ENCODE data around the gene SNTN. TPM values are rescaled to one million over a fixed set of nuclear protein-coding genes. Genes with fewer than 3 reads are reported as not detected.

Gene SNTN
- polyA plus RNA-seq: not detected in 3 replicates
- polyA plus RNA-seq (2011; ENCODE audit: low read depth): not detected
- polyA plus RNA-seq (2011; cell fraction: cytosol; rRNA removed): not detected in 2 replicates
- not detected in 2 replicates for polyA plus RNA-seq (2011; cell fraction: nucleus; rRNA removed)
- polyA plus RNA-seq (2012; ENCODE audit: low replicate concordance): not detected in 2 replicates
- not detected in 3 replicates for polyA minus RNA-seq
- polyA minus RNA-seq (2011; cell fraction: cytosol; rRNA and poly(A)+ RNA removed): not detected
- not detected in 2 replicates for polyA minus RNA-seq (2011; cell fraction: nucleus; rRNA and poly(A)+ RNA removed)

- H3K27ac ChIP-seq (ENCODE audit: control insufficient read depth, insufficient read depth, low read length): no peak within 1 kb of the TSS
- H3K9me3 ChIP-seq (ENCODE audit: control insufficient read depth, low read depth, low read length): no peaks in the 10 kb centered on the region
- no peaks in the 10 kb centered on the region for H3K36me3 ChIP-seq (ENCODE audit: control insufficient read depth in 2 of 2, extremely low read depth in 1 of 2, insufficient read depth in 2 of 2, low read length in 2 of 2)
- no peaks in the 10 kb centered on the region for H3K79me2 ChIP-seq (ENCODE audit: control insufficient read depth, insufficient read depth, low read length)
- H3K4me3 ChIP-seq (ENCODE audit: control insufficient read depth in 2 of 3, extremely low read depth in 1 of 3, insufficient read depth in 2 of 3, low read depth in 1 of 3, low read length in 3 of 3): no peak within 1 kb of the TSS
- FAIRE-seq (no peak), DNase-seq (ENCODE audit: low read depth, low spot score) (no peak)
- H4K20me1 ChIP-seq (ENCODE audit: control insufficient read depth, extremely low read depth, insufficient read depth, low read length): no peaks in the 10 kb centered on the region
- H3K9me1 ChIP-seq (ENCODE audit: control insufficient read depth, extremely low read depth, insufficient read depth, low read length): no peaks in the 10 kb centered on the region
- TF ChIP-seq, protein P1, sequence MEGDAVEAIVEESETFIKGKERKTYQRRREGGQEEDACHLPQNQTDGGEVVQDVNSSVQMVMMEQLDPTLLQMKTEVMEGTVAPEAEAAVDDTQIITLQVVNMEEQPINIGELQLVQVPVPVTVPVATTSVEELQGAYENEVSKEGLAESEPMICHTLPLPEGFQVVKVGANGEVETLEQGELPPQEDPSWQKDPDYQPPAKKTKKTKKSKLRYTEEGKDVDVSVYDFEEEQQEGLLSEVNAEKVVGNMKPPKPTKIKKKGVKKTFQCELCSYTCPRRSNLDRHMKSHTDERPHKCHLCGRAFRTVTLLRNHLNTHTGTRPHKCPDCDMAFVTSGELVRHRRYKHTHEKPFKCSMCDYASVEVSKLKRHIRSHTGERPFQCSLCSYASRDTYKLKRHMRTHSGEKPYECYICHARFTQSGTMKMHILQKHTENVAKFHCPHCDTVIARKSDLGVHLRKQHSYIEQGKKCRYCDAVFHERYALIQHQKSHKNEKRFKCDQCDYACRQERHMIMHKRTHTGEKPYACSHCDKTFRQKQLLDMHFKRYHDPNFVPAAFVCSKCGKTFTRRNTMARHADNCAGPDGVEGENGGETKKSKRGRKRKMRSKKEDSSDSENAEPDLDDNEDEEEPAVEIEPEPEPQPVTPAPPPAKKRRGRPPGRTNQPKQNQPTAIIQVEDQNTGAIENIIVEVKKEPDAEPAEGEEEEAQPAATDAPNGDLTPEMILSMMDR (optimal IDR thresholded peaks at IDR 0.05 in 1 of 3, IDR thresholded peaks at IDR 0.05 in 1 of 3, conservative IDR thresholded peaks at IDR 0.05 in 1 of 3; ENCODE audit: extremely low read depth in 1 of 3, insufficient read depth in 2 of 3, low read length in 3 of 3): no peak
- no peak for TF ChIP-seq EZH2 (IDR thresholded peaks at IDR 0.05; ENCODE audit: low read length)
- no peak within 1 kb of the TSS for H2AFZ ChIP-seq (ENCODE audit: control insufficient read depth, low read length)
- no peak within 1 kb of the TSS for H3K9ac ChIP-seq (ENCODE audit: control insufficient read depth, extremely low read depth, insufficient read depth, low read length)
- no peaks in the 10 kb centered on the region for H3K4me1 ChIP-seq (ENCODE audit: control insufficient read depth, extremely low read depth, insufficient read depth, low read length)
- dilution Hi-C loops (cut with MboI; ENCODE audit: extremely low pct_ligation_motif_present, low sequenced_read_pairs): no loop called here
- H3K4me2 ChIP-seq (ENCODE audit: control insufficient read depth, extremely low read depth, insufficient read depth, low read depth, low read length): no peak within 1 kb of the TSS
- H3K27me3 ChIP-seq (ENCODE audit: control insufficient read depth, extremely low read depth, insufficient read depth, low read length): no peaks in the 10 kb centered on the region
These were observed at the start of gene SNTN for GRCh38 chr3:63652066-63652725. TSS of gene SNTN (plus strand) at chr3:63652675. CDS start at chr3:63652688, 13 bp downstream.

GRCh38 chr3:63607716-63608115 is 44.8 kb upstream of the SNTN start:
- Histone ChIP-seq H3K9ac (ENCODE audit: control insufficient read depth, extremely low read depth, insufficient read depth, low read length) (no peak overlapping the region), H4K20me1 (ENCODE audit: control insufficient read depth, extremely low read depth, insufficient read depth, low read length) (no peaks in the 10 kb centered on the region), H3K9me3 (ENCODE audit: control insufficient read depth, low read depth, low read length) (no peaks in the 10 kb centered on the region), H3K27ac (ENCODE audit: control insufficient read depth, insufficient read depth, low read length) (no peak overlapping the region), H2AFZ (ENCODE audit: control insufficient read depth, low read length) (no peak overlapping the region), H3K27me3 (ENCODE audit: control insufficient read depth, extremely low read depth, insufficient read depth, low read length) (no peaks in the 10 kb centered on the region), H3K4me3 (ENCODE audit: control insufficient read depth in 2 of 3, extremely low read depth in 1 of 3, insufficient read depth in 2 of 3, low read depth in 1 of 3, low read length in 3 of 3) (no peak overlapping the region), H3K4me1 (ENCODE audit: control insufficient read depth, extremely low read depth, insufficient read depth, low read length) (no peaks in the 10 kb centered on the region), H3K36me3 (ENCODE audit: control insufficient read depth in 2 of 2, extremely low read depth in 1 of 2, insufficient read depth in 2 of 2, low read length in 2 of 2) (no peaks in the 10 kb centered on the region), H3K79me2 (ENCODE audit: control insufficient read depth, insufficient read depth, low read length) (no peaks in the 10 kb centered on the region), H3K4me2 (ENCODE audit: control insufficient read depth, extremely low read depth, insufficient read depth, low read depth, low read length) (no peak overlapping the region), H3K9me1 (ENCODE audit: control insufficient read depth, extremely low read depth, insufficient read depth, low read length) (no peaks in the 10 kb centered on the region)
- dilution Hi-C loops (cut with MboI; ENCODE audit: extremely low pct_ligation_motif_present, low sequenced_read_pairs): no loop called here
- TF ChIP-seq EZH2 (IDR thresholded peaks at IDR 0.05; ENCODE audit: low read length): no peak
- TF ChIP-seq, protein P1 (optimal IDR thresholded peaks at IDR 0.05 in 1 of 3, IDR thresholded peaks at IDR 0.05 in 1 of 3, conservative IDR thresholded peaks at IDR 0.05 in 1 of 3; ENCODE audit: extremely low read depth in 1 of 3, insufficient read depth in 2 of 3, low read length in 3 of 3): no peak
- no peak for DNase-seq (ENCODE audit: low read depth, low spot score)
- FAIRE-seq: no peak

Measured in keratinocyte (primary cell).